Measurements from ENCODE around the gene ANKS1A. TPM values are rescaled to one million over a fixed set of nuclear protein-coding genes. Genes with fewer than 3 reads are reported as not detected.
A peak's percentile ranks its signal among the peaks of the same experiment; 100 is the strongest.
"Not testable (repeated sequence)": the region's sequence is repeated elsewhere in the genome, so short reads cannot be mapped to it uniquely, and the experiment has no call there.

Gene ANKS1A
- total RNA-seq, 2 experiments from 2014 or later = 6.4 to 6.9 TPM

GRCh38 chr6:34877869-34878485, 11.1 kb upstream of the ANKS1A start:
- CTCF ChIA-PET = no interaction called here
- no peaks in the 10 kb centered on the region for H3K9me3 Mint-ChIP-seq

GRCh38 chr6:34884073-34884472, 5.0 kb upstream of the ANKS1A start:
- H3K9me3 ChIP-seq (ENCODE audit: control insufficient read depth in 1 of 2, insufficient read depth in 1 of 2, low read length in 2 of 2); H3K27ac ChIP-seq (ENCODE audit: low read depth in 1 of 2, low read length in 2 of 2); H3K27me3 Mint-ChIP-seq; ATAC-seq (ENCODE audit: poor library complexity); DNase-seq; H3K4me3 ChIP-seq (ENCODE audit: low read length); H3K27me3 ChIP-seq (ENCODE audit: control insufficient read depth in 1 of 2, insufficient read depth in 2 of 2, low read length in 2 of 2); H3K9me3 Mint-ChIP-seq; POLR2A ChIA-PET; CTCF ChIA-PET: not testable (repeated sequence)
- peak overlapping the region; percentile 35 for H3K4me3 Mint-ChIP-seq
- H3K36me3 Mint-ChIP-seq (ENCODE audit: low read depth) = peaks cover 73% of the 10 kb centered on the region
- Histone ChIP-seq H3K36me3 (ENCODE audit: insufficient read depth, low read length) (peaks cover 19% of the 10 kb centered on the region), H3K4me1 (ENCODE audit: insufficient read depth, low read length) (peaks cover 21% of the 10 kb centered on the region)
- H3K27ac Mint-ChIP-seq = peak overlapping the region; percentile 50
- intact Hi-C loops (cut with DNase I, micrococcal nuclease) = loop anchor here in 1 of 2 experiments (10.0 kb wide), 1 partner anchor 371 kb away; the partner anchor contains the start of gene ZNF76
- H3K4me1 Mint-ChIP-seq (ENCODE audit: low read depth) = peaks cover 42% of the 10 kb centered on the region

More at GRCh38 chr6:34877869-34878485, 11.1 kb upstream of the ANKS1A start:
- H3K27ac ChIP-seq (ENCODE audit: low read depth in 1 of 2, low read length in 2 of 2) = no peak overlapping the region
- no peak overlapping the region for H3K4me3 Mint-ChIP-seq
- POLR2A ChIA-PET = interaction anchor here (0.7 kb wide), 1 partner anchor 19 kb away, joined by 3 read pairs; no protein-coding TSS in a partner anchor
- peak overlapping the region; percentile 30 for H3K27ac Mint-ChIP-seq
- peaks cover 60% of the 10 kb centered on the region for H3K36me3 ChIP-seq (ENCODE audit: insufficient read depth, low read length)
- intact Hi-C loops (cut with DNase I, micrococcal nuclease) = loop anchor here in 1 of 2 experiments (10.0 kb wide), 1 partner anchor 167 kb away; no protein-coding TSS in a partner anchor
- no peak overlapping the region for H3K4me3 ChIP-seq (ENCODE audit: low read length)
- no peaks in the 10 kb centered on the region for H3K9me3 ChIP-seq (ENCODE audit: control insufficient read depth in 1 of 2, insufficient read depth in 1 of 2, low read length in 2 of 2)
- no peaks in the 10 kb centered on the region for H3K4me1 ChIP-seq (ENCODE audit: insufficient read depth, low read length)
- peaks cover 3% of the 10 kb centered on the region for H3K4me1 Mint-ChIP-seq (ENCODE audit: low read depth)
- DNase-seq = no peak
- TF ChIP-seq CTCF (IDR thresholded peaks at IDR 0.05) = no peak
- no peak for ATAC-seq (ENCODE audit: poor library complexity)
- H3K27me3 Mint-ChIP-seq = no peaks in the 10 kb centered on the region
- H3K36me3 Mint-ChIP-seq (ENCODE audit: low read depth) = peaks cover 76% of the 10 kb centered on the region
- H3K27me3 ChIP-seq (ENCODE audit: control insufficient read depth in 1 of 2, insufficient read depth in 2 of 2, low read length in 2 of 2) = no peaks in the 10 kb centered on the region

- no peaks in the 10 kb centered on the region for H3K9me3 ChIP-seq (ENCODE audit: control insufficient read depth in 1 of 2, insufficient read depth in 1 of 2, low read length in 2 of 2)
- Mint-ChIP-seq H3K36me3 (ENCODE audit: low read depth) (peaks cover 72% of the 10 kb centered on the region), H3K9me3 (no peaks in the 10 kb centered on the region), H3K4me1 (ENCODE audit: low read depth) (peaks cover 46% of the 10 kb centered on the region), H3K27ac (peak overlapping the region; percentile 21), H3K27me3 (no peaks in the 10 kb centered on the region), H3K4me3 (peak overlapping the region; percentile 54)
- H3K4me3 ChIP-seq (ENCODE audit: low read length) = no peak overlapping the region
- CTCF ChIA-PET = no interaction called here
- DNase-seq = no peak
- peaks cover 10% of the 10 kb centered on the region for H3K36me3 ChIP-seq (ENCODE audit: insufficient read depth, low read length)
- H3K27ac ChIP-seq (ENCODE audit: low read depth in 1 of 2, low read length in 2 of 2) = no peak overlapping the region
- POLR2A ChIA-PET = no interaction called here
- intact Hi-C loops (cut with DNase I, micrococcal nuclease) = loop anchor here in 1 of 2 experiments (5.0 to 10.0 kb wide), 5 partner anchors 93 to 638 kb away; partner anchors contain the start of genes BLTP3A, ILRUN, SMIM29 and ZNF76
- peaks cover 27% of the 10 kb centered on the region for H3K4me1 ChIP-seq (ENCODE audit: insufficient read depth, low read length)
- TF ChIP-seq CTCF (IDR thresholded peaks at IDR 0.05) = no peak
- no peak for ATAC-seq (ENCODE audit: poor library complexity)
- no peaks in the 10 kb centered on the region for H3K27me3 ChIP-seq (ENCODE audit: control insufficient read depth in 1 of 2, insufficient read depth in 2 of 2, low read length in 2 of 2)
Measured at GRCh38 chr6:34884996-34885395, 4.1 kb upstream of the ANKS1A start.

- peak overlapping the region; percentile 54 for H3K4me3 Mint-ChIP-seq
- H3K9me3 ChIP-seq (ENCODE audit: control insufficient read depth in 1 of 2, insufficient read depth in 1 of 2, low read length in 2 of 2); H3K27me3 Mint-ChIP-seq; POLR2A ChIA-PET; H3K36me3 ChIP-seq (ENCODE audit: insufficient read depth, low read length); ATAC-seq (ENCODE audit: poor library complexity); H3K27me3 ChIP-seq (ENCODE audit: control insufficient read depth in 1 of 2, insufficient read depth in 2 of 2, low read length in 2 of 2); DNase-seq; CTCF ChIA-PET; H3K27ac ChIP-seq (ENCODE audit: low read depth in 1 of 2, low read length in 2 of 2); H3K4me3 ChIP-seq (ENCODE audit: low read length); H3K9me3 Mint-ChIP-seq: not testable (repeated sequence)
- peaks cover 54% of the 10 kb centered on the region for H3K4me1 Mint-ChIP-seq (ENCODE audit: low read depth)
- intact Hi-C loops (cut with DNase I, micrococcal nuclease) = loop anchor here in 1 of 2 experiments (5.0 to 10.0 kb wide), 5 partner anchors 94 to 639 kb away; partner anchors contain the start of genes BLTP3A, ILRUN, SMIM29 and ZNF76
- peaks cover 64% of the 10 kb centered on the region for H3K36me3 Mint-ChIP-seq (ENCODE audit: low read depth)
- H3K27ac Mint-ChIP-seq = peak overlapping the region; percentile 21
- peaks cover 33% of the 10 kb centered on the region for H3K4me1 ChIP-seq (ENCODE audit: insufficient read depth, low read length)
Measured at GRCh38 chr6:34885837-34886236, 3.2 kb upstream of the ANKS1A start.
